OCI-M1 (cell line): Measurements from ENCODE around the gene PPP1R18.
"Not testable (repeated sequence)": the region's sequence is repeated elsewhere in the genome, so short reads cannot be mapped to it uniquely, and the experiment has no call there.

Experiments
- DNase-seq: peaks from one replicate; lab custom pipeline; 2025; lab: John Stamatoyannopoulos, UW

PPP1R18 gene

DNA sequence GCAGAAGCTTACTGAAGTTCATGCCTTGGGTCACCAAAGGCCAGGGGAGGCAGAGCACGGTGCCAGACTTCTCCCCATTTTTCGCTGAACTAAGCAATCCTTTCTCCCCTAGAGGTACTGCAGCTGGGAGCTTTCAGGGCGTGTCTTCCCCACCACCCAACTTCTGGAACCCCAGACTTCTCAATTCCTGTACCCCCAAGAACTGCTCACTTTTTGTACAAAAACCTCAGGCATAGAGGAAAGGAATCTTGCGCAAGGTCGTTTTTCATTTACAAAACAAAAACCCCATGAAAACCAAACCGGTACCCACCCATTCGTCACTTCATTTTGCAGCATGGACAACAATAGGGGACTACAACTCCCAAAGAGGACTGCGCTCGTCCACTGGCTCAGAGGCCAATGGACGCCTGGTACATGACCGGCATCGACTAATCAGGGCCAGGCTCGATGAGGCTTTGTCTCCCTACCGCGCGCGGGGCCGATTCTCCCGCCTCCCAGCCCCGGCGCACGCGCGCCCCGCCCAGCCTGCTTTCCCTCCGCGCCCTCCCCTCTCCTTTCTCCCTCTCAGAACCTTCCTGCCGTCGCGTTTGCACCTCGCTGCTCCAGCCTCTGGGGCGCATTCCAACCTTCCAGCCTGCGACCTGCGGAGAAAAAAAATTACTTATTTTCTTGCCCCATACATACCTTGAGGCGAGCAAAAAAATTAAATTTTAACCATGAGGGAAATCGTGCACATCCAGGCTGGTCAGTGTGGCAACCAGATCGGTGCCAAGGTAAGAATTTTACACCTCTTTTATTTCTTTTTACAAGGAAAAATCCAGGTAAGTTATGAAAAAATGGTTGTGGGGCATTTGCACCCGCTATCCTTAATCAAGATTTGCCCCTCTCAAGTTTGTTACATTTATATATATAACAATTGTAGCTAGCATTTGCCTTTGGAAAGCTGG, 33.6 kb upstream of the PPP1R18 start, which contains the start of gene TUBB:
TSS of gene TUBB (plus strand) at position 562 of the 947 bp plus-strand sequence. CDS start at position 717, 155 bp downstream.
- peak; percentile 99 for DNase-seq

DNA sequence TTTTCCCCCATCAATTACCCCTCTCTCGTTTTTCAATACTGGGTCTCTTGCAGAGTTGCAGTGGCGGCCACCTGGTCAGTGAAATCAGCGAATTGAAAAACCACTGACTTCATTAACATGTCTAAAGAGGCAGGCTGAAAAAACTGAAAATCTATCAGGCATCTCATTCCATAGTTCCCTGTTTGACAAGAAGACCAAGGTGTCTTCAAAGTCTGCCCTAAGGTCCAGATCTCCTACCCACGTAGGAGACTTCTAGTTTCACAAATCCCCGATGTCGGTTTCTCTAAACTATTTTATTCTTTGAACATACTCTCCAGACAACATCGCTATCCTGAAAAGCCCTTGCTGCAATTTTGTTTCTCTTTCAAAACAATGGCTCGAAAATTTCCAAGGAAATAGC, 32.9 kb upstream of the PPP1R18 start:
- no peak for DNase-seq

DNA sequence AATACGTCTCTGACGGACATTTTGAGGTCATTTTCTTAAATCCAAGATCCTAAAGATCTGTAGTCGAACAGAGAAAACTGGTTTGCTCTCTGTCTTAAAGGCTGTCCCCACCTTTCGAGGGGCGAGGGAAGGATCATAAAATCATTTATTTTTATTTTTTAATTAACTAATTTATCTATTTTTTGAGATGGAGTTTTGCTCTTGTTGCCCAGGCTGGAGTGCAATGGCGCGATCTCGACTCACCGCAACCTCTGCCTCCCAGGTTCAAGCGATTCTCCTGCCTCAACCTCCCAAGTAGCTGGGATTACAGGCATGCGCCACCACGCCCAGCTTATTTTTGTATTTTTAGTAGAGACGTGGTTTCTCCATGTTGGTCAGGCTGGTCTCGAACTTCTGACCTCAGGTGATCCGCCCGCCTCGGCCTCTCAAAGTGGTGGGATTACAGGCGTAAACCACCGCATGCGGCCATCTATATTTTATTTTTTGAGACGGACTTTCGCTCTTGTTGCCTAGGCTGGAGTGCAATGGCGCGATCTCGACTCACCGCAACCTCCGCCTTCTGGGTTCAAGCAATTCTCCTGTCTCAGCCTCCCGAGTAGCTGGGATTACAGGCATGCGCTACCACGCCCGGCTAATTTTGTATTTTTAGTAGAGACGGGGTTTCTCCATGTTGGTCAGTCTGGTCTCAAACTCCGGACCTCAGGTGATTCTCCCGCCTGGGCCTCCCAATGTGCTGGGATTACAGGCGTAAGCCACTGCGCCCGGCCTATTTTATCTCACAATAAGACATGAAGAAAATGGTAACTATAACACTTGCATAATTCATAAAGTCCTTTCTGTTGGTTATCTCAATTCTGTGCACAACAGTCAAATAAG, 31.6 kb upstream of the PPP1R18 start:
- DNase-seq: not testable (repeated sequence)

DNA sequence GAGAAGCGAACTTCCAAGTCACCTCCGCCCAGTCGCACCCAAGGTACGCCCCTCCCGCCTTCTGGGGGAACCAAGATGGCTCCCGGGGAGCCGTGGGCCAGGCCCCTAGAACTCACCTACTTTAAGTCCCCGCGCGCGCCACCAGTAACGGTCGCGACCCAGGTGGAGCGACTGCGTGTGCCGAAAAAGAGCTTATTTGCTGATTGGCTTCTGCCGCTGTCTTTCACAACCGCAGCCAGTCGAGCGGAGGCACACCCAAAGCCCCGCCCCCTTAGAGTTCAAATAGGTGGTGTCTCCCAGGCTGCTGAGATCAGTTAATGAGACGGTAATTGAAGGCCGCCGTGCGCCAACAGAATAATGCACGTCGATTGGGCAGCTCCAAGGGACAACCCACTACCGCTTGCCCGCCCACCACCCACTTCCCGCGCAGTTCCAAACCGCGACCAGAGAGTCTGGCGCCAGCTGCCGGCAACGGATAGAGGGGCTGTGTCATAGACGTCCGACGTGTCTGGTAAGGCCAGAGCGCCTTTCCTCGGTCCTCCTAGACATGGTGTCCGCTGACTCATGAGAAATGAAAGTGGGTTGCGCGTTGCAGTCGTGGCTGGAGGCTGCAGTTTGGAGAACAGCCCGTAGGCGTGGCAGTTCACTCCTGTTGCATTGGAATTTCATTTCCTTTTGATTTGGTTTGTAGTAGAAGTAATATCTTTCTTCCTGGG, 30.8 kb upstream of the PPP1R18 start, which contains the start of gene MDC1:
TSS of gene MDC1 (minus strand) at position 153 of the 716 bp plus-strand sequence. CDS start 2,106 bp downstream, outside the sequence.
- DNase-seq: peak; percentile 100

DNA sequence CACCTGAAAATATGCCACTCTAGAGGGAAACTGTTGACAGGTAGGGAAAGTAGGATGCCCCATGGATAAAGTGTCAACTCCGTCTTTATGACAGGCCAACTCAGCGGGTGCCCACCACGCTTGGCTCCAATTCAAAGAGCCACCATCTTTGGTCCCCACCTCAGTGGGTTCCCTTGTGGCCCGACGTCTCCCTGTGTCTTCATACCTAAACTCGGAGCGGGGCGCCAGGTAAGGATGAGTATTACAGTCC, 30.4 kb upstream of the PPP1R18 start:
- no peak for DNase-seq

DNA sequence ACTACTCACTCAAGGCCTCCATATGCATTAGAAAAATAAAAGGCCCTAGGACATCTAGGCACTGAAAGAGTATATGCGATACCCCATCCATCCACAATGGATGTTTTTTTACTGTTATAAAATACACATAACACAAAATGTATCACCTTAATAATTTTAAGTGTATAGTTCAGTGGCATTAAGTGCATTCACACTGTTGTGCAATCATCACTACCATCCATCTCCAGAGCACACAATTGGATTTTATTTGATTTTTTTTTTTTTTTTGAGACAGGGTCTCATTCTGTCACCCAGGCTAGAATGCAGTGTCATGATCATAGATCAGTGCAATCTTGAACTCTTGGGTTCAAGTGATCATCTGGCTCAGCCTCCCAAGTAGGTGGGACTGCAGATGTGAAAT, 27.8 kb upstream of the PPP1R18 start:
- DNase-seq: no peak

DNA sequence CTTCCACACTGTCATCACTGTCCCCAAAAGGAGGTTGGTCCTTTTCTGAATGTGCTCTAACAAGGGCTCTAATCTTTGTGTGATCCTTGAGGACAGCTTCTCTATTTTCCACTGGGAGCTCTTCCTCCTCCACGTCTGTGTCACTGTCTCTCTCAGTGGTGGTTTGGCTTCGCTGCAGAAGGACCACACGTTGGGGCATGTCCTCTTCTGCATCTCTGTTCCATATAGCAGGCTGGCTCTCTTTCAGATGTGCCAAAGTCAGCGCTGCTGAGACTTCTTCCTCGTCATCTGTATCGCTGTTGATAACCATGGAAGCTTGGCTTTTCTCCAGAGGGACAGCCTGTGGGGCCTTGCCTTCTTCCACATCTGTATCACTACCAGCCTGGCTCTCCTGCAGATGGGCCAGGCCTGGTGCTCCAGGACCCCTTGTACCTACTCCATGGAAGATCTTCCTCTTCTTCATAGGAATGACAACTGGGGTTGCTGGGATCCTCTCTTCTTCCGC, 26.0 kb upstream of the PPP1R18 start:
- DNase-seq: no peak

DNA sequence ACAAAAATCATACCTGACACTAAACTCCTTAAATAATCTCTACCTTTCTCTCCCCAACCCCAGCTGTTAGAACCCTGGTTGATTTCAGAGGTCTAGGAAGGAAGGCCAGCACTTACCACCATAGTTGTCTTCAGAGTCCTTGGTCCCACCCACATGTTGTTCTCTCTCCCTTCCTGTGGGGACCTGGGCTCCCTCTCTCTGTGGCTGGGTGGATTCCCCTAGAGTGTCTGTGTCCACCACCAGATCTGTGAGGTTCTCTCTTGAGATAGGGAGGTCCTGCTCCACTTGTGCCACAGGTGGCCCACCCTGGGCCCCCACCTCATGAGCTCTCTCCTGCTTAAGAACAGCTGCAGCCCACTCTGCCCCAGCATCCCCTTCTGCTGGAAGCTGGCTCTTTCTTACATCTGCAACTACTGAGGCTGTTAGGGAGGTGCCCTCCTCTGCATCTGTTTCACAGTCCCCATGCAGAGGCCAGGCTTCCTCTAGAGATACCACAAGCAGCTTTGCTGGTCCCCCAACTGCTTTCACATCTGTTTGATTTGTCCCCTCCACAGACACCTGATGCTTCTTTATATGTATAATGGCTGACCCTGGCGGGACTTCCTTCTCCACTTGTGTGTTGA, 25.4 kb upstream of the PPP1R18 start:
- DNase-seq: no peak

GRCh38 chr6:30709101-30709868, 22.8 kb upstream of the PPP1R18 start:
- DNase-seq: no peak

DNA sequence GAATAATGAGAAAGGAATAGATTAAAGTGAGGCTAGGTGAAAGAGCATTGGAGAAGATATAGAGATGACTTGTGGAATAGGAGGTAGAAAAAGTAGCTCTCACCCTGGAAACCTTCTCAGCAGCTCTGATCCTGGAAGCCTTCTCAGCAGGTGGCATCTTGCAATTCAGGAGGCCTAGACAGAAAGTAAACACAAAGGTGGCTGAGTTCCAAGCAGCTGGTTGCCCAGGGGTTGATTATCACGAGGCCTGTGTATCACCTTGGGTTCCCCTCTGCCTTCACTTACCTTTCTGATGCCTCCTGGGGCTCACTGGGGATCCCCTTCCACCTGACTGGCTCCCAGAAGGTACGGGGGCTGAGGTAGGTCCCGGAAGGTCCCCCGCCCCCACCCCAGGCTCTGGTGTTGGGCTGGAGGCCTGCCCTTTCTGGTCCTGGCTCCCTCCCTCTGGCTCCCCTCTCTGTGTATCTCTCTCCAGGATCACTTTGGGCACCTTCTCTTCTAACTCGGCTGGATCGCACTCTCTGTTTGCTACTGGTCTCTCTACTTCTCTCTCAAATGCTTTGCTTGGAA, 20.9 kb upstream of the PPP1R18 start:
- DNase-seq: no peak

GRCh38 chr6:30705620-30706019, 19.2 kb upstream of the PPP1R18 start:
- no peak for DNase-seq

- DNase-seq: no peak
Measured at GRCh38 chr6:30703821-30704220, 17.4 kb upstream of the PPP1R18 start.

- no peak for DNase-seq
Measured at GRCh38 chr6:30703011-30703410, 16.6 kb upstream of the PPP1R18 start.

DNA sequence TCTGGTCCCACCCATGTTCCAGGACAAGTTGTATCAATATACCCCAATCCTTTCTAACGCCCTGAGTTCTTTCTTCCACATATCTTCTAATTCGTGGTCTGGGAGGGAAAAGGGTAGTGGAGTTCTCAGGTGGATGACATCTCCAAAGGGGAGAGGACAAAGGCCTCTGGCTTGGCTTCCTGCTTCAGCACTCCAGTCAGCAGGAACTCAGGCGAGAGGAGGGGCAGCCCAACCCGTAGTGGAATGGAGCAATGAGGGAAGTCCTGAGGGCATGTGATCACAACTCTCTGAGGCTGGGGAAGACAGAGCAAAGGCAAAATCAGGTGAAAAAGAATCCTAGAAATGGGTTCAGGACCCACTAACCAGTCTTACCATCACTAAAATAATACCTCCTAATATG, 13.9 kb upstream of the PPP1R18 start:
- no peak for DNase-seq

- DNase-seq: no peak
Measured at GRCh38 chr6:30696432-30696831, 10.0 kb upstream of the PPP1R18 start.

DNA sequence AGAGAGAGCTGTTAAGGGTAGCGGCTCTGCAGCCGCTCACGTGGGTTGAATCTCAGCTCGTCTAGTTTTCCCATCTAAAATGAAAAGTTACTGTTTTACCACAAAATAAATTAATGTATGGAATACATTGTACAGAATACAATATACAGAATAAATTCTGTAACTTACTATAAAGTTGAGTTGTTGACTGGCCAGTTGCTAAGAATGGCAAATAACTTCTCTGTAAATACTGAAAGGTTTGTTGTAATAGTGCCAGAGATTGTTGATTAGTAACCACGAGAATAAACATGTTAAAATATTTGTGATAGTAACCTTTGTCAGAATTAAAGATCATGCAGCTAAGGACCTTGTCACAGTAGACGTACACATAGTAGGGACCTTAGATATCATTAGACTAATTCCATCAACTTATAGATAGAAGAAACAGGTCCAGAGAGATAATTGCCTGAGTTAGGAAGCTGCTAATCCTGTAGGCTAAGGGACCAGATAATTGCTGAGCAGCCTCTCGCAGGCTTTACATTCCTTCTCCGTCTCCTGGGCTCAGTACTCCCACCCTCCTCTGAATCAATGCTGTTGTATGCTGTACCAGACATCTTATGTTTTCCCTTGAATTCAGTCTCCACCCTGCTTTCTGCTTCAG, 4.9 kb upstream of the PPP1R18 start:
- no peak for DNase-seq

DNA sequence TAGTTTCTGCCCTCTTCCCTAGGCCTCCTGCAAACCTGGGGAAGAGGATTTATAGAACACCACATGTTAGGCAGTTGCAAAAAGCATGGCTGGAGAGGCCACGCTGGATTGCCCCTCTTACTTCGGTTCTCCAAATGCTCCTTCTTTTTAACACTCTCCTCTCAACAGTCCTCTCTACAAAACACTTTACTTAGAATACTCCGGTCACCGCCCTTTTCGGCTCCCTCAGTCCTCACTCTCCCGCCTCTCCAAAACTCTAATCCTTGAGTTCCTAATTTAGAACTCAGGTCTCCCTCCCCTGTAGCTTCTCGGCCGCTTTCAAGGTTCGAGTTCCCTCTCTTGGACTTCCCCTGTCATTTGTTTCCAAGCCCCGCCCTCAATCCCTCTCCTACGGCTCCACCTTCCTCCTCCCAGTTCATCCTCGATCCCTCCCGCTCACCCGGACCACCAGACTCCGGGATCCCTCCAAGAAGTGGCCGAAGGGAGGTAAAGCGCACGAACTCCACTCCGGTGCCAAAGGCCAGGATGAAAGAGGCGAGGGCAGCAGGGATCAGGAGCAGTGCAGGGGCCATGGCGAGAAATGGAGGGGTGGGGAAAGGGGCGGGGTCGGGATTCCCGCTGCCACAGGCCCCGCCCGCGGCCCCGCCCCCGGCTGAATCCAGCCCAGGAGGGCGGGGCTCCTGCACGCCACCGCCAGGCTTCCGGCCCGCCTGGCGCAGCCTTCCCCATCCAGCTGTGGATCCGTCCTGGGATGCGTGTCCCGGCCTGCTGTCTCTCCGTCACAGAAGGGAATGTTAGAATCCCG, 4.2 kb upstream of the PPP1R18 start, which contains the start of gene NRM:
TSS of gene NRM (minus strand) at position 582 of the 805 bp plus-strand sequence. CDS start at position 572, 10 bp downstream.
- DNase-seq: peak; percentile 96

GRCh38 chr6:30689985-30690384, 3.5 kb upstream of the PPP1R18 start:
- DNase-seq: no peak
